ENCODE results near the gene CRLF2.
A peak's percentile ranks its signal among the peaks of the same experiment; 100 is the strongest.

DNA sequence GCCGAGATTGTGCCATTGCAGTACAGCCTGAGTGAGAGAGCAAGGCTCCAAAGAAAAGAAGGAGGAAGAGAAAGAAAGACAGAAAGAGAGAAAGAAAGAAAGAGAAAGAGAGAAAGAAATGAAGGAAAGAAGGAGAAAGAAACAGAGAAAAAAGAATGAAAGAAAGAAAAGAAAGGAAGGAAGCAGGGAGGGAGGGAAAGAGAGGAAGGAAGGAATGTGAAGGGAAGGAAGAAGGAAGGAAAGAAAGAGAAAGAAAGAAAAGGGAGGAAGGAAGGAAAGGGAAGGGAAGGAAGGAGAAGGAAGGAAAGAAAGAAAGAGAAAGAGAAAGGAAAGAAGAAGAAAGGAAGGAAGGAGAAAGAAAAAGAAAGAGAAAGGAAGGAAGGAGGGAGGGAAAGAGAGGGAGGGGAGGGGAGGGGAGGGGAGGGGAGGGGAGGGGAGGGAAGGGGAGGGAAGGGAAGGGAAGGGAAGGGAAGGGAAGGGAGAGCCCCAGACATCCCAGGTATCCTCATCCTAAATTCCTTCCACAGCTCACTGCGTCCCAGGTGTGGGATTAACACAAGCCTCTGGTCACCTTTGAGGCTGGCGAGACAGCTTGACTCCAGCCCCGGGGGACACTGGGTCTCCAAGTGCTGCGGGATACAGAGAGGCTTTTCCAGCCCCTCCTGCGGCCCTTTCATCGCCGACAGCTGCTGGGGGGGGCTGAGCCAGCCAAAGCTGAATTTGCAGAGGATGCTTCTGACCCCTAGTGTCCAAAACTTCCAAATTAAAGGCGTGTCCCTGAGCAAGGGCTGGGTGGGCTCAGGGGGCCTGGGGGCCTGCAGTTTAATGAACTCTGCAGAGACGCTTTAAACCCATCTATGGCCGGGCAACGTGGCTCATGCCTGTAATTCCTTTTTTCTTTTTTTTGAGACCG, 32.0 kb upstream of the CRLF2 start:
- TF ChIP-seq, protein P1, sequence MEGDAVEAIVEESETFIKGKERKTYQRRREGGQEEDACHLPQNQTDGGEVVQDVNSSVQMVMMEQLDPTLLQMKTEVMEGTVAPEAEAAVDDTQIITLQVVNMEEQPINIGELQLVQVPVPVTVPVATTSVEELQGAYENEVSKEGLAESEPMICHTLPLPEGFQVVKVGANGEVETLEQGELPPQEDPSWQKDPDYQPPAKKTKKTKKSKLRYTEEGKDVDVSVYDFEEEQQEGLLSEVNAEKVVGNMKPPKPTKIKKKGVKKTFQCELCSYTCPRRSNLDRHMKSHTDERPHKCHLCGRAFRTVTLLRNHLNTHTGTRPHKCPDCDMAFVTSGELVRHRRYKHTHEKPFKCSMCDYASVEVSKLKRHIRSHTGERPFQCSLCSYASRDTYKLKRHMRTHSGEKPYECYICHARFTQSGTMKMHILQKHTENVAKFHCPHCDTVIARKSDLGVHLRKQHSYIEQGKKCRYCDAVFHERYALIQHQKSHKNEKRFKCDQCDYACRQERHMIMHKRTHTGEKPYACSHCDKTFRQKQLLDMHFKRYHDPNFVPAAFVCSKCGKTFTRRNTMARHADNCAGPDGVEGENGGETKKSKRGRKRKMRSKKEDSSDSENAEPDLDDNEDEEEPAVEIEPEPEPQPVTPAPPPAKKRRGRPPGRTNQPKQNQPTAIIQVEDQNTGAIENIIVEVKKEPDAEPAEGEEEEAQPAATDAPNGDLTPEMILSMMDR (conservative IDR thresholded peaks at IDR 0.05; ENCODE audit: low read length): peak; percentile 54
- no peak for TF ChIP-seq EZH2phosphoT487 (IDR thresholded peaks at IDR 0.05; ENCODE audit: borderline replicate concordance)

Measured in Loucy (cell line).